Heart left ventricle (tissue), 16 donors: ENCODE data around the gene LEFTY2. TPM values are rescaled to one million over a fixed set of nuclear protein-coding genes. Genes with fewer than 3 reads are reported as not detected.
A peak's percentile ranks its signal among the peaks of the same experiment; 100 is the strongest.
"Not testable (repeated sequence)": the region's sequence is repeated elsewhere in the genome, so short reads cannot be mapped to it uniquely, and the experiment has no call there.

Experiments used
- ATAC-seq, 4 donors: fragments of 200-7000 bp; cut with Tn5 transposase; one replicate each; pipeline ENCODE4 v1.9.1; 2020 to 2022; ENCODE audit warnings: moderate library complexity in 4 of 4, mild to moderate bottlenecking in 3 of 4, moderate number of reproducible peaks in 1 of 4
- DNase-seq, 5 donors: peaks; one replicate each; pipeline ENCODE4 v3.0.0-alpha.2; 2020
- H3K27ac ChIP-seq, 12 donors: fragments of 200-600 bp; sonication (generic) in 4 of 12; one replicate each; pipeline versions ENCODE4 v1.5.0 to v1.8.0; 2016 to 2022; ENCODE audit warnings: mild to moderate bottlenecking in 2 of 12
- H3K27me3 ChIP-seq, 9 donors: fragments of 200-600 bp; sonication (generic) in 2 of 9; one replicate each; pipeline versions ENCODE4 v1.5.1 to v1.8.0; 2016 to 2022; ENCODE audit warnings: mild to moderate bottlenecking in 3 of 9
- H3K36me3 ChIP-seq, 9 donors: fragments of 200-600 bp; sonication (generic) in 2 of 9; one replicate each; pipeline versions ENCODE4 v1.5.0 to v1.8.0; 2018 to 2022; ENCODE audit warnings: mild to moderate bottlenecking in 2 of 9
- H3K4me1 ChIP-seq, 12 donors: fragments of 200-600 bp; sonication (generic) in 4 of 12; one replicate each; pipeline versions ENCODE4 v1.5.0 to v1.8.0; 2016 to 2022; ENCODE audit warnings: mild to moderate bottlenecking in 3 of 12
- H3K4me3 ChIP-seq, 12 donors: fragments of 200-600 bp; sonication (generic) in 4 of 12; one replicate each; pipeline versions ENCODE4 v1.5.0 to v1.8.0; 2017 to 2022; ENCODE audit warnings: mild to moderate bottlenecking in 9 of 12, moderate library complexity in 4 of 12
- H3K9me3 ChIP-seq, 12 donors: fragments of 200-600 bp; sonication (generic) in 4 of 12; one replicate each; pipeline versions ENCODE4 v1.5.0 to v1.8.0; 2016 to 2022; ENCODE audit warnings: mild to moderate bottlenecking in 1 of 12
- CTCF ChIP-seq, 12 donors: fragments of 200-600 bp; sonication (generic) in 4 of 12; IDR thresholded peaks; one replicate each; pipeline versions ENCODE4 v1.5.0 to v1.8.0; 2018 to 2022; ENCODE audit warnings: antibody characterized with exemption in 12 of 12, mild to moderate bottlenecking in 5 of 12
- POLR2A ChIP-seq, 2 donors: fragments of 450-650 bp; IDR thresholded peaks; one replicate each; pipeline ENCODE4 v1.6.1; 2017; ENCODE audit warnings: antibody characterized with exemption in 2 of 2, mild to moderate bottlenecking in 2 of 2, moderate library complexity in 2 of 2
- WGBS, 4 donors: extraction: QIAGEN DNeasy Blood & Tissue Kit in 2 of 4; methylation state at CpG; one replicate each; pipeline versions ENCODE4 v1.1.5 to v1.1.7; 2013 to 2018; 5-methylcytosine and 5-hydroxymethylcytosine counted together
- intact Hi-C, 10 donors: fragments of 100-400 bp; cut with DNase I; formaldehyde crosslinking; loops; one replicate each; pipeline versions ENCODE4 v1.11.1 to v1.14.2; 2022
- polyA plus RNA-seq, 2 donors: library from polyadenylated mRNA; stranded (reverse); fragments of 200-250 nt; gene quantifications; one replicate each; pipeline ENCODE4 v1.2.3, GENCODE V29; 2013
- total RNA-seq, 9 donors: library from RNA; depleted of rRNA in 2 of 9; stranded (reverse); fragments of >200 nt in 2 of 9; fragmentation: NEBNext Ultra II Directional in 3 of 9; extraction: Animal tissue kit (Norgen Biotek cat#: 25700) in 3 of 9; gene quantifications; one replicate each; pipeline versions ENCODE4 v1.1.0 to v1.2.4, GENCODE V29; 2016 to 2023
- donor health status: ischemic (EF 13 %, LVEDD 7.1; RV severe dilation, severe dysfunction).
- donor health status: healthy with polysubstance abuse.
- donor health status: DM: no; HTN: yes; CAD: no.
- donor health status: DM: no; HTN: no; CAD: no.
- donor health status: ischemic (EF 25% LVEDD 6.9; RV normal size, moderate dysfunction).
- donor health status: ischemic (EF 25% LVEDD 5.7; RV mildly dilated, moderate dysfunction).
- donor health status: healthy.
- donor health status: DM: yes; HTN: yes; CAD: no.
- donor health status: ischemic (EF 35%, LVEDD 5.7; RV mildly dilated, moderate dysfunction).
- donor health status: nonischemic (EF 11% LVEDD 7.7; RV severe dilation, severe dysfunction).
- donor health status: DM: yes; HTN: yes; CAD: no.
- donor health status: PGD.
- donor health status: ischemic (EF 29% LVEDD 5.4; RV normal size, mild dysfunction).
- donor health status: nonischemic (EF 23%, LVEDD 6.1; RV moderate dilation, normal function).

Gene LEFTY2
- total and polyA plus RNA-seq, 11 donors = 0.11 to 1.8 (median 0.29) TPM; not detected in 1

GRCh38 chr1:225980005-225980836 is 39.2 kb upstream of the LEFTY2 start:
- peak in 3 of 4 donors; percentile 39 to 58 (median 49) for ATAC-seq
- no peak overlapping the region for H3K27ac ChIP-seq
- H3K4me3 ChIP-seq = no peak overlapping the region
- WGBS, 4 donors = 88 to 93% (median 89%) methylated on average over 5 of the region's 5 CpGs
- TF ChIP-seq POLR2A (IDR thresholded peaks at IDR 0.05) = no peak
- no peak for TF ChIP-seq CTCF (IDR thresholded peaks at IDR 0.05)
- DNase-seq = no peak
- peaks cover 0 to 5% (median 0%) of the 10 kb centered on the region in 12 donors for H3K9me3 ChIP-seq
- H3K27me3 ChIP-seq = no peaks in the 10 kb centered on the region
- intact Hi-C loops = no loop called here
- H3K36me3 ChIP-seq = peaks cover 0 to 77% (median 71%) of the 10 kb centered on the region in 9 donors
- peaks cover 0 to 12% (median 0%) of the 10 kb centered on the region in 12 donors for H3K4me1 ChIP-seq

GRCh38 chr1:225979421-225979820 is 38.4 kb upstream of the LEFTY2 start:
- no peak for TF ChIP-seq CTCF (IDR thresholded peaks at IDR 0.05)
- no peak for TF ChIP-seq POLR2A (IDR thresholded peaks at IDR 0.05)
- no peak for DNase-seq
- H3K4me1 ChIP-seq = peaks cover 0 to 12% (median 0%) of the 10 kb centered on the region in 12 donors
- 94 to 98% (median 97%) methylated on average over 1 of the region's 1 CpG for WGBS, 4 donors
- no peak for ATAC-seq
- peaks cover 0 to 5% (median 0%) of the 10 kb centered on the region in 12 donors for H3K9me3 ChIP-seq
- H3K4me3 ChIP-seq = no peak overlapping the region
- H3K36me3 ChIP-seq = peaks cover 0 to 69% (median 63%) of the 10 kb centered on the region in 9 donors
- H3K27ac ChIP-seq = no peak overlapping the region
- intact Hi-C loops = loop anchor here (5.0 to 10.0 kb wide), 13 partner anchors 57 to 665 kb away; partner anchors contain the start of genes SRP9 (in 7 of the 10) and PYCR2 (in 1 of the 10)
- H3K27me3 ChIP-seq = no peaks in the 10 kb centered on the region

GRCh38 chr1:225977937-225978748 is 37.1 kb upstream of the LEFTY2 start:
- no peak for ATAC-seq
- Histone ChIP-seq H3K27ac (no peak overlapping the region), H3K4me1 (peaks cover 0 to 12% (median 0%) of the 10 kb centered on the region in 12 donors), H3K9me3 (peaks cover 0 to 5% (median 0%) of the 10 kb centered on the region in 12 donors), H3K4me3 (no peak overlapping the region), H3K36me3 (peaks cover 0 to 56% (median 50%) of the 10 kb centered on the region in 9 donors), H3K27me3 (no peaks in the 10 kb centered on the region)
- intact Hi-C loops = loop anchor here (2.0 to 10.0 kb wide), 15 partner anchors 56 to 663 kb away; partner anchors contain the start of genes SRP9 (in 7 of the 10) and PYCR2 (in 1 of the 10)
- WGBS, 4 donors = 85 to 86% (median 85%) methylated on average over 15 of the region's 15 CpGs
- no peak for DNase-seq
- TF ChIP-seq CTCF (IDR thresholded peaks at IDR 0.05) = no peak
- no peak for TF ChIP-seq POLR2A (IDR thresholded peaks at IDR 0.05)

GRCh38 chr1:225975146-225975545 is 34.1 kb upstream of the LEFTY2 start:
- not testable (repeated sequence) for H3K4me1 ChIP-seq, H3K27ac ChIP-seq, H3K4me3 ChIP-seq, ATAC-seq, DNase-seq, H3K27me3 ChIP-seq, H3K9me3 ChIP-seq
- peaks cover 0 to 27% (median 20%) of the 10 kb centered on the region in 9 donors for H3K36me3 ChIP-seq
- WGBS, 4 donors = 94 to 97% (median 96%) methylated on average over 12 of the region's 12 CpGs
- intact Hi-C loops = loop anchor here (2.0 to 10.0 kb wide), 16 partner anchors 53 to 660 kb away; partner anchors contain the start of genes SRP9 (in 7 of the 10) and PYCR2 (in 1 of the 10)
